ENCODE measurements around the gene VGLL4. TPM values are rescaled to one million over a fixed set of nuclear protein-coding genes. Genes with fewer than 3 reads are reported as not detected.
"Not testable (repeated sequence)": the region's sequence is repeated elsewhere in the genome, so short reads cannot be mapped to it uniquely, and the experiment has no call there.

VGLL4 gene
- total RNA-seq (2014; rRNA removed; shearing (Covaris generic); ENCODE audit: low replicate concordance), result 54.9 and 65.8 TPM in 2 replicates

DNA sequence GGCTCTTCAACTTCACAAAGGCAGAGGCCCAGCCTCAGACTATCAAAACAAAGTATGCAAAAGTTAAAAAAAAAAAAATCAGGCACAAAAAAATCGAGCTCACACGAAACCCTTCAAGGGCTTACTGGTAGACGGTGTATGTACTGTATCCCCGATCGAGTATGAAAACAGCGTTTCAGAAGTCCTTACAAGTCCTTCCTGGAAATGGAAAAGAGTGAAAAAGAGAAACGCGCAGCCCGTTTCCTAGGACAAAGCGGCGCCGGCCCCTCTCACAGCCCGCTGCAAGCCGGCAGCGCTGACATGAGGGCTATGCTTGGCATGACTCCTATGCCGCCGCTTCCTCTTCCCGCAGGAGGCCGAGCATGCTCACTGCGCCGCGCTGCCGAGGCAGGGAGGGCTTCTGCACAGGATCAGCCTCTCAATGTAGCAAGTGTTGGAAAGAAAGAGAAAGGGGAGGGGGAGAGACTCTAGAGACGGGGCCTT is at the start of gene VGLL4:
Gene VGLL4 (minus strand): TSS at position 311 of the 483 bp plus-strand sequence. CDS start 397 bp downstream, outside the sequence.
- peak; percentile 81 for DNase-seq (ENCODE audit: low read depth)
- in situ Hi-C loops (cut with HindIII; ENCODE audit: low pct_unique_long_range_greater_than_20kb, low sequenced_read_pairs), result no loop called here

DNA sequence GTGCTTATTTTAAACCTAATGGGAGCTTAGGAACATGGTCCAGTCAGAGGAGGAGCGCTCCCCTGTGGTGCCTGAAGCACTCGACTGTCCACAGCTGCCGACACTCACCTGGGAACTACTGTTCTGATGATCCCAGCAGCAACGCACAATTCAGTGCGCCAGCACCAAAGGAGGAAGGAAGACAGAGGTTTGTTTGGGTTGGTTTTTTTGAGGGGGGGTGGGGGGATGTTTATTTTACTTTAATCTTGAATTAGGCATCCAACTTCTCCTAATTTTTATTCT is 48.8 kb upstream of the VGLL4 start:
- in situ Hi-C loops (cut with HindIII; ENCODE audit: low pct_unique_long_range_greater_than_20kb, low sequenced_read_pairs), result no loop called here
- no peak for DNase-seq (ENCODE audit: low read depth)

- in situ Hi-C loops (cut with HindIII; ENCODE audit: low pct_unique_long_range_greater_than_20kb, low sequenced_read_pairs), result no loop called here
- no peak for DNase-seq (ENCODE audit: low read depth)
Measured at GRCh38 chr3:11691767-11692531, 48.2 kb upstream of the VGLL4 start.

DNA sequence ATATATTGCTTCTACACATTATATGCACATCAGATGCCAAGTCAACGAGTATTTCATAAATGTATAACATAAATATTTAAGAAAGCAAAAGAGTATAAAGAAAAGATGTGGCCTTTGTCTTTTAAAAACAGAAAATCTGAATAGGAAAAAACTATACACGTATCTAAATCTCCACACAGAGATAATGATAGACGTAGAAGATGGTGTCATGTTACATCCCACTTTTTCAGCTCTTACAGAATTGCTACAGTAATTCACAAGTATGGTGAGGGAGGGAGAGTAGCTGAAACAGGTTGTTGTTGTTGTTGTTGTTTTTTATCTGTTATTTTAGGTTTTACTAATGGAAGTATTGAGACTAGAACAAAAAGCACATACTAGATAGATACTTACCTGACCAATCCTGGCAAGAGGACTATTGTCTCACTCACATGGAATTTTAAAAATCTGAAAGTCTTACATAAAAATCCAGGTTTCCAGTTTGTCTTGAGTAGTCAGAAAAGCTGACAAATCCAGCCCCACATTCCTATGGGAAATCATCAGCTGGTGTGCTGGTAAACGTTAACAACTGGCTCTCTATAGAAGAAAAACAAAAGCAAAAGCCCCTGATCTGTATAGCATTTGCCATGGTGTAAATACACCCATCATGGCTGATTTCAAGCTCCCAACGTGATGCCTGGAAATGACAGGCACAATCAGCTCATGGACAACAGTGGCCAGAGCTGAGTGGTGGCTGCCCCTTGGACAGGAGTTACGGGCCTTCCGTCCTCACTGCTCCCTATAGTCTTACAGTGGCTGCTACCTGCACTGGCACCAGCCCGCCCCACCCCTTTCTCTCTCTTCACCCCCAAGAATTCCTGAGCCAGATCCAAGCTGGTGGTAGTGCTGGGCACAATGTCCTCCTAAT is 47.4 kb upstream of the VGLL4 start:
- in situ Hi-C loops (cut with HindIII; ENCODE audit: low pct_unique_long_range_greater_than_20kb, low sequenced_read_pairs), result no loop called here
- DNase-seq (ENCODE audit: low read depth), result no peak

- no peak for DNase-seq (ENCODE audit: low read depth)
- in situ Hi-C loops (cut with HindIII; ENCODE audit: low pct_unique_long_range_greater_than_20kb, low sequenced_read_pairs), result no loop called here
Measured at GRCh38 chr3:11689749-11690148, 46.0 kb upstream of the VGLL4 start.

- in situ Hi-C loops (cut with HindIII; ENCODE audit: low pct_unique_long_range_greater_than_20kb, low sequenced_read_pairs); DNase-seq (ENCODE audit: low read depth): not testable (repeated sequence)
Measured at GRCh38 chr3:11684980-11685379, 41.3 kb upstream of the VGLL4 start.

DNA sequence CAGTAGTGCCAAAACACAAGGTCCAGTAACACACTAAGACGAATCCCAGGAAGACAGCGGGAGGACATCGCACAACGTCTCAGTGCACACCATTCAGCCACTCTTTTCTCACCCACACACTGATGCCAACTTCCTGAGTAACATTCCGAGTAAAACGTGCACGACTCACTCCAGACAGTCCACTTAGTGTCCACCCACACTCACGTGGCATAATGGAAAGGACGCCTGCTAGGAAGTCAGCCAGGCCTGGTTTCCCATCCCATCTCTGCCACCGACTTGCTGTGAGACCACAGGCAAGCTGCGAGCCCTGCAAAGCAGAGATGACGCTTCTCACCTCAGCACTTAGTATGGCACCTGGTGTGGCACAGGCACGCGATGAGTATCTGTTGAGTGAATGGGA is 36.8 kb upstream of the VGLL4 start:
- no peak for DNase-seq (ENCODE audit: low read depth)
- in situ Hi-C loops (cut with HindIII; ENCODE audit: low pct_unique_long_range_greater_than_20kb, low sequenced_read_pairs), result no loop called here

GRCh38 chr3:11679964-11680363 is 36.2 kb upstream of the VGLL4 start:
- no peak for DNase-seq (ENCODE audit: low read depth)
- in situ Hi-C loops (cut with HindIII; ENCODE audit: low pct_unique_long_range_greater_than_20kb, low sequenced_read_pairs), result no loop called here

- in situ Hi-C loops (cut with HindIII; ENCODE audit: low pct_unique_long_range_greater_than_20kb, low sequenced_read_pairs), result no loop called here
- DNase-seq (ENCODE audit: low read depth), result no peak
Measured at GRCh38 chr3:11672363-11672762, 28.6 kb upstream of the VGLL4 start.

DNA sequence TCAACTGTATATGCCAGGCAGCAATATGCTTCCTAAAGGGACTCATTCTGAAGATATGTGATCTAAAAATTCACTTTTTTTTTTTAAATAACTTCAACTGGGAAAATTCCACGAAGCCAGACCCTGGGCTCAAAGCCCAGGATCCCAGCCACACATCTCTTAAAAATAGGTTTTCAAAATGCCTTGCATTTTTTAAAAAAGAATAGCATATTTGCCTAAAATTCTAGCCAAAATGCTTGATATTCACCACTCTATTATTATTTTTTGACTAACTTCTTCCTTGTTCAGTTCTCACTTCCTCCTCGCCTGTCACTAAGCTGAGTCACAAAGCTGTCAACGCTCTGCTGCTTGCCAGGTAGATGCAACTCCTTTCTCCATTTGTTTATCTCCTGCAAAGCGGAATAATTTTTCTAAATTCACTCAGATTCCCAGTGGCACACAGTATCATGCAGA is 28.0 kb upstream of the VGLL4 start:
- in situ Hi-C loops (cut with HindIII; ENCODE audit: low pct_unique_long_range_greater_than_20kb, low sequenced_read_pairs), result no loop called here
- peak; percentile 24 for DNase-seq (ENCODE audit: low read depth)

DNA sequence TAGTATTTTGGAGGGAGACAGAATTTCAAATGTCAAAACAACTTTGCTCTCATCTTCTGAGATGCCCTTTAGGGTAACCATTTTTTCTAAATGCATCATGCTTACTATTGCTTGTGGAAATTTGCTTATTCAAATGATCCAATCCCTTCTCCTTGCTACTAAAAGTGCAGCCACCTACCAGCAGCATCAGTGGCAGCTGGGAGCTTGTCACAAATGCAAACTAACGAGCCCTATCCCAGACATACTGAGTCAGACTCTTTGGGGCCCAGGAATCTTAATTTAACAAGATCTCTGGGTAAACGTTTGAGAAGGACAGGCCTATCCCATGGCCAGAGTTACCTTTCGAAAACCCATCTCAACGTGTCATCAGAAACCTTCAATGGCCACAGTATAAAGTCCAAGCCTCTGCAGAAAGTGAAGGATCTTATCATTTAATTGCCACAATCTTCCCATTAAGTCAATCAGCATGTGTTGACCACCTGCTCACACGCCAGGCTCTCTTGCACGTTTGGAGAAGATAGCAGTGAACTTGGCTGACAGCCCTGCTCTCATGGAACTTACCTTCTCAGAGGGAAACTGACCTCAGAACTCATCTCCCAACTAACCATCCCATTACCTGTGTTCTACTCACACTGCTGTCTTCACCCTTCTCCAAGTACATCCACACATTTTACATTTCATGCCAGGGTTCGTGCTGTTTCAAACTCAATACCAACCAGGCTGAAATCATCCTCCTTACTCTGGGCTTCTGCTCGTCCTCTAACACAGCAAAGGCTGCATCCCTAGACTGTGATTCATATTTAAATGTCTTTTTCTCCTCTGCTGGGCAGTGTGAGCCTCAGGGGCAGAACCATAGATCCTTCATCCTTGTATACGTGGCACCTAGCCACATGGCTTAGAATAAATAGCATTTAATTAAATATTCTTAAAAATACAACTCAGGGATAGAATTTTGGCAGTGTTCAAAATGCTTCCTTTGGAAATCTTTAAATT is 24.8 kb upstream of the VGLL4 start:
- DNase-seq (ENCODE audit: low read depth), result no peak
- in situ Hi-C loops (cut with HindIII; ENCODE audit: low pct_unique_long_range_greater_than_20kb, low sequenced_read_pairs), result no loop called here

DNA sequence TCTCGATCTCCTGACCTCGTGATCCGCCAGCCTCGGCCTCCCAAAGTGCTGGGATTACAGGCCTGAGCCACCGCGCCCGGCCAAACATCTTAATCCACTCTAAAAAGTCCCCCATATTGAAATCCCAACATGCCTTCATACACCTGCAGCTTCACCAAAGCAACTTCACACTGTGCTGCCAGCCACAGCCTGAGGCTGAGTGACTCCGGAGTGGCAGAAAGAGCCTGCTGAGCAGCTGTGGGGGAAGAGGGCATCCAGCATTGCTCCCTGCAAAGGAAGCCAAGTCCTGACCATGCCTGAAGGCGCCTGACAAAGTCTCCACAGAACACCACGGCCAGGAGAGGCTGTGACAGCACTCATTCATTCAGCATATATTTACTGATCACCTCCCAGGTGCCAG is 21.6 kb upstream of the VGLL4 start:
- in situ Hi-C loops (cut with HindIII; ENCODE audit: low pct_unique_long_range_greater_than_20kb, low sequenced_read_pairs), result no loop called here
- DNase-seq (ENCODE audit: low read depth), result no peak

- DNase-seq (ENCODE audit: low read depth), result no peak
- in situ Hi-C loops (cut with HindIII; ENCODE audit: low pct_unique_long_range_greater_than_20kb, low sequenced_read_pairs), result no loop called here
Measured at GRCh38 chr3:11662392-11662990, 18.8 kb upstream of the VGLL4 start.

DNA sequence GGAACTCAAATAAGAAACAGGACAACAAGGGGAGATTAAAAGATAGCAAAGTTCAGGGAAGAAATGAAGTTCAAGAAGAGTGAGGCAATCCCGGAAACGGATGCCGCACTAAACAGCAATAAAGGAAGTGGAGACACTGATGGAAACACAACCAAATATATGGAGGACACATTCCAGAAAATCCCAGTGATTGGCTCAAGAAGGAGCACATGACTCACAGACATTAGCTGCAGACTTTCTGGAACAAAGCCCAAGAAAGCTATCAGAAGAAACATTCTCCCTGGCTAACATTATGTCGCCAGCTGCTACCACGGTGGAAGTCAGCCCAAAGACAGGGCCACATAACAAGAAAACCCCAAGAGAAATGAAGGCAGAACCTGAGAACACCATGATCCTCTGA is 18.1 kb upstream of the VGLL4 start:
- peak; percentile 37 for DNase-seq (ENCODE audit: low read depth)
- in situ Hi-C loops (cut with HindIII; ENCODE audit: low pct_unique_long_range_greater_than_20kb, low sequenced_read_pairs), result no loop called here

DNA sequence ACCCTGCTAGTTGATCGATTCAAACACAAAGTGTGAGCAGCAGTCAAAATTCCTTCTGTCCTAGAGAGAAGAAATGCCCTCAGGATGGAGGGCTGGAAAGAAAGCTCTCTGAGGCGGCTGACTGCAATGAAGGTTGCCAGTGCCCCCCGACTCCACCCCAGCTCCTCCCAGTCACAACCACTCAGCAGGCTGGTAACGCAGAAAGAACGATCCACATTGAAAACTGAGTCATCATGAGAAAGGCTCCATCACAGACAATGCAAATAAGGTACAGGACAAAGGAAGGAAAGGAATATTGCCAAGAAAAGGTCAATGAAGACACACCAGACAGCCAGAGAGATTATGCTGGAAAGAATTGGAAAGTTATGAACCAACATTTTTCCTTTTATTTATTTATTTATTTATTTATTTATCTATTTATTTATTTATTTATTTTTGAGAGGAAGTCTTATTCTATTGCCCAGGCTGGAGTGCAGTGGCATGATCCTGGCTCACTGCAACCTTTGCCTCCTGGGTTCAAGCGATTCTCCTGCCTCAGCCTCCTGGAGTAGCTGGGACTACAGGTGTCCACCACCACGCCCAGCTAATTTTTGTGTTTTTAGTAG is 17.4 kb upstream of the VGLL4 start:
- DNase-seq (ENCODE audit: low read depth), result peak; percentile 30
- in situ Hi-C loops (cut with HindIII; ENCODE audit: low pct_unique_long_range_greater_than_20kb, low sequenced_read_pairs), result no loop called here

DNA sequence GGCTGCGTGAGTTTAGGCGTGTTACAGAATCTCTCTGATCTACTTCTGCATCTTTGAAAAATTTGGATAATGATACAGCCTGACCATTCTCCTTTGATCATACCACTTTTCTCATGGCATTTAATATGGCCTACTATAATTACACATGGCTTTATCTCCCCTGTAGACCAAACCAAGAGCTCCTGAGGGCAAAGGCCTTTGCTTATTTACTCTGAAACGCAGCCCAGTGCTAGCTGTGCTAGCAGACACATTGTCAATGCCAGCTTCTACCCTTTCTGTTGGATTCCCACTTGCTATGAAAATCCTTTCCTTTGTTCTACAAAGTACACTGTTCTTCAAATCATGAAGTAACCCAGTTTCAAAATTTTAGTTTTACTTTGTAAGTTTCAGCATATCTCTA is 16.5 kb upstream of the VGLL4 start:
- in situ Hi-C loops (cut with HindIII; ENCODE audit: low pct_unique_long_range_greater_than_20kb, low sequenced_read_pairs), result no loop called here
- no peak for DNase-seq (ENCODE audit: low read depth)

DNA sequence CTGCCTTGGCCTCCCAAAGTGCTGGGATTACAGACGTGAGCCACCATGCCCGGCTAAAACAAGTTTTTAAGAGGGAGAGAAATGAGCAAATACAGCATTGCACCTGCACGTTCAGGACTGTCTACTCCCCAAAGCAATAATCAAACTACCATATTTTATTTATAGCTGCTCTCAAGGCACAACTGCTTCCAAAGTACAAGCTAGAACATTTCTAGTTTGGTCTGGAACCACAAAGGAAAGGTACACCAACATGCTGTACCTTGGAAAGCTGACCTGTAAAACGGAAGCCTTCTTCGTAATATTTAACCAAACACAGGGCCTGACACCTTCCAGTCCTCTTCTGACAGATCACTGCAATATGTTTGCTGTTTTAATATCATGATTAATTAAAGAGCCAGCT is 14.5 kb upstream of the VGLL4 start:
- DNase-seq (ENCODE audit: low read depth), result no peak
- in situ Hi-C loops (cut with HindIII; ENCODE audit: low pct_unique_long_range_greater_than_20kb, low sequenced_read_pairs), result no loop called here
